COLO668 (cell line): Measurements from ENCODE around the gene RELCH.

Source experiments
- DNase-seq: peaks from one replicate; lab custom pipeline; 2025; ENCODE audit not compliant: unreplicated experiment; lab: John Stamatoyannopoulos, UW

The RELCH gene

DNA sequence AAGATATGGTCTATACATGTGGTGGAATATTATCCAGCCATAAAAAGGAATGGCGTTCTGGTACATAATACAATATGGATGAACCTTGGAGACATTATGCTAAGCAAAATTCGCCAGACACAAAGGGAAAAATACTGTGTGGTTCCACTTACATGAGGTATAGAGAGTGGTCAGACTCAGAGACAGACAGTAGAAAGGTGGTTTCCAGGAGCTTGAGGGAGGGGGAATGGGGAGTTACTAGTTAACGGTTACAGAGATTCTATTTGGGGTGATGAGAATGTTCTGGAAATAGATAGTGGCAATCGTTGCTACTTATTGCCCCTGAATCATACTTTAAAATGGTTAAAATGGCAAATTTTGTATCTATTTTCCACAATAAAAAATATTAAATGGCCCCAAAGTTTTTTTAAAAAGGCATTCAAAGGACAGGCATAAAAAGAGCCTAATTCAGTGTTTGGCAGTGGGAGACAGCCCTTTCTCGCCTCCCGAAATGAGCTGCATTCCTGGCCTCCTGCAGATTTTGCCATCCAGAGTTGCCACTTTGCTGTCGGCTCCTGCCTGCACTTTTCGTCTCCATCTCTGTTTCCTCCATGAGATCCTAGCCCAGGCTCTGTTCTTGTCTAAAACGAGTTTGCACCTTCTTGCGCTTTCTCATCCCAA lies 151.5 kb downstream of the RELCH start:
- DNase-seq = no peak

GRCh38 chr18:62339106-62339988 lies 152.3 kb downstream of the RELCH start:
- no peak for DNase-seq

GRCh38 chr18:62340996-62341395 lies 153.9 kb downstream of the RELCH start:
- DNase-seq = no peak

DNA sequence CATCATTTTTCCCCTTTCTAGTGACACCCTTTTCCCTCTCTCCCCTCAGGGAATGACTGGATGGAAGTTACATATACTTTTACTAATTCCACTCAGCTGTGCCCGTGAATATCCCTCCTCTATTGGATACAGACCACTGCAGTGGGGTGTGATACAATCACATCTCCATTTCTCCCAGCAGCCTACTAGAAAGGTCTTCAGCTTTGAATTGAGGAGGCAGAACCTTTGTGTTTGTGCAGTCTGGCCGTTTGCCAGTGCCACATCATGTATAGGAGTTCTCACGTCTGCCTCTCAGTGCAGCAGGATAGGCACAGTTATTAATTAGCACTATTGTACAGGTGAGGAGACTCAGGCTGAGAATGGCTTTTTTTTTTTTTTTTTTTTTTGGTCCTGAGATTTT lies 154.4 kb downstream of the RELCH start:
- DNase-seq = peak; percentile 56

DNA sequence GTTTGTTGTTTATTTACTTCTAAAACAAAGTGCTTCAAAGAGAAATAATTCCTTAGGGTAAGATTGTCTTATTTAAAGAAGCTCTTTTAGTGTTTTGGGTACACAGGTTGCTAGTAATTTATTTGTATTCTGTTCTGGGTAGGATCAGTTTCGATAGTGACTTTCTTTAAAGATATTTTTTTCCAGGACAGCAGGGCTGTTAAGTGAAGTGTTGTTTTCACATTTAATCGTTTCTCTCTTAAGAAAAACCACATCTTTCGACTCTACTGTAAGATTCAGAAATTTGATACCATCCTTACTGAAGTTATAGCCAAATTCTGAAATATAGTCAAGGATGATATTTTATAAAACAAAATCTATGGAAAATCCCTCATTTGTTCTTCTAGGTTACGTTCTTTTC lies 155.8 kb downstream of the RELCH start:
- no peak for DNase-seq

DNA sequence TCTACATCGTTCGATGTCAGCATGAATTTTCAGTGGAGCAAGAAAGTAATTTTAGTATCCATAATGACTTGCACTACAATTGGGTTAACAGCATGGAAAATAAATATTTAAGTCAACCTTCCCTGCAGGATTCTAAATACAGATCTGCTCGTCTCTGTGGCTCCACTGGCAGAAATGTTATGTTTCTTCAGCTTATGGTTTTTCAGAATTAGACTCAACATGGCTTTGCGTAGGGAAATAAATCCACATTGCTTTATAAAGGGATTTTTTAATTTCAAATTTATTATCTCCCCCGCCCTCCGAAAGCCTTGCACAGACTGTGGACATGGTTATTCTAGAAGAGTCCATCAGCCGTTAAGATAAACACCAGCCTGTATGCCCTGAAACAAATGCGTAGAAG lies 156.3 kb downstream of the RELCH start:
- DNase-seq = no peak

DNA sequence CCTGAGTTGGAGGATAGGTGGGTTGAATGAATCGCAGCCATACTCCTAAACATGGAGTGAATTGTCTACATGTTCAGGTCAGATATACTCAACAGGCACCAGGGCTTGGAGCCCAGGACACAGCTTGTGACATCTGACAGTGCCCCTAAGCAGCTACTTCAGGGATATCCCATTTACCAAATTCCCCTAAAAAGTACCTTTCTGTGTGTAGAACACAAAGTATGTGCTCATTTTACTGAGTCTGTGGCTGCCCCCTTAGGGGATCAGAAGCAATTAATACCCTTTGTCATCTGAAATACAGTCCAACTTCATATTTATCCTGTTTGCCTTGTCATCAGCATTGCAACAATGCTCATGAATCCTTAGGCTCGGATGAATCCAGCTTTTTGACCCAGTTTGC lies 158.9 kb downstream of the RELCH start:
- no peak for DNase-seq

DNA sequence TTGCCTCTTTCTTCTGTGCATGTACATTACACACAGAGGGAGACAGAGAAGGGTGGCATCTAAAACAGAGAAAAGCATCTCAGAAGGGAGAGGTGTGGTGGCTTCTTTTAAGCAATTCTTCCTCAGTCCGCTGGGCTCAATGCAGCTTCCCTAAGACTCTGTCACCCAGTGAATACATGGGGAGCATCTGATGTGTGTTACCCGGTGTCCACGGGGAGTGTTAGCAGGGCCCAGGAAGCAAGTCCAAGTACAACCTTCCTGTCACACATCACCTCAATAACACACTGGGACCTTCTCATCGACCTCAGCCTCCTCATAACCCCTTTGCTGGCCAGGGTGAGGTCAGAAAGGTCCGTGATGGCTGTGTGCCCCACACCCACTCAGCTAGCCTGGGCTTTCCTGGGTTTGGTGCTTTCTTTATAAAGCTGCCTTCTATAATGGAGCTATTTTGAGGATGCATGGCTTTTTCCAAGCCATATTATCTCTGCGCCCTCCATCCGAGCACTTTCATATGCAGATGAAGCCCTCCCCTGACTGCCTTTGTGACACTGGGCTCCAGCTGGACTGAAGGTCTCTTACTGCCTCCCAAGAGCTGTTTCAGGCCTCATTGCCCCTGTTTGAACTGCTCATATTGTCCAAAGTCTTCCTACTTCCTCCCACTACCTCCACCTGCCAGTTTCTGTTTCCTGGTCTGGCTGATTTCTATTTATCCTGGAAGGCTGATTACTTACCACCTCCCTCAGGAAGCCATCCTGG lies 159.5 kb downstream of the RELCH start:
- peak; percentile 53 for DNase-seq

- DNase-seq = no peak
Observed at GRCh38 chr18:62347089-62347506, 160.0 kb downstream of the RELCH start.

DNA sequence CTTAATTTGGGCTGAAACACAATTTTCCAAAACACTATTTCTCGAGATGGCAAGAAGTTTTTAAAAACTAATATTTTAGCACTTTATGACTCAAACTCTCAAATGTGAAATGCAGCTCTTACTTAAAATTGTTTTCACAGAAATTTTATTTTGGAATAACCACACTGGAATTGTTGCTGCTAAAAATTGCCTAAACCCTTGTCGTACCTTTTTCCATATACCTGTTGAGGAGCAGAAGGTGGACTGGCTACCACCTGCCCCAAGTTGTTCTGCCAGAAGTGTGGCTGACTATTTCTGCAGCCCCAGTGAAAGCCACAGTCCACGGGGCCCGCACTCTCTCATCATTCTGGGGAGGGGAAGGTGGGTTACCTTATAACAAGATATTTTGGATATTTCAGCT lies 161.4 kb downstream of the RELCH start:
- no peak for DNase-seq

- DNase-seq = no peak
Observed at GRCh38 chr18:62353170-62353569, 166.1 kb downstream of the RELCH start.

GRCh38 chr18:62354151-62354550 lies 167.1 kb downstream of the RELCH start:
- DNase-seq = no peak

GRCh38 chr18:62357079-62357719 lies 170.1 kb downstream of the RELCH start:
- DNase-seq = no peak
